Endothelial cell of umbilical vein (primary cell): Measurements from ENCODE around the gene BAZ1A.

Experiments
- CTCF ChIP-seq, 2 donors: IDR thresholded peaks; 1 replicate in 1 of 2; 2 replicates in 1 of 2; pipeline ENCODE4 v1.5.1; 2011; ENCODE audit warnings: low read length in 2 of 2, mild to moderate bottlenecking in 2 of 2, moderate library complexity in 2 of 2, control low read depth in 1 of 2, inconsistent platforms in 1 of 2, low read depth in 1 of 2; ENCODE audit not compliant: insufficient read depth in 1 of 2; ENCODE audit errors: extremely low read depth in 1 of 2
- GATA2 ChIP-seq: IDR thresholded peaks from 2 replicates; pipeline ENCODE4 v1.7.0; 2011; ENCODE audit warnings: low read depth, mild to moderate bottlenecking, moderate library complexity, mixed read lengths, low read length; ENCODE audit not compliant: insufficient read length, insufficient read depth
- JUN ChIP-seq: IDR thresholded peaks from 2 replicates; pipeline ENCODE4 v1.6.1; 2011; ENCODE audit warnings: borderline replicate concordance, low read depth; ENCODE audit not compliant: insufficient read length, insufficient read depth
- MAX ChIP-seq: IDR thresholded peaks from 2 replicates; pipeline ENCODE4 v1.6.1; 2011; ENCODE audit not compliant: insufficient read depth, insufficient read length
- POLR2A ChIP-seq: IDR thresholded peaks from 2 replicates; pipeline ENCODE4 v1.6.1; 2012; ENCODE audit warnings: low read depth, mild to moderate bottlenecking, control low read depth, low read length
- POLR2AphosphoS5 ChIP-seq: IDR thresholded peaks from 2 replicates; pipeline ENCODE4 v1.6.1; 2012; ENCODE audit warnings: low read depth, mild to moderate bottlenecking, control low read depth, low read length, moderate library complexity; ENCODE audit not compliant: insufficient read depth

- TF ChIP-seq MAX: no peak
- no peak for TF ChIP-seq POLR2AphosphoS5
- TF ChIP-seq CTCF (IDR thresholded peaks at IDR 0.05; ENCODE audit: extremely low read depth in 1 of 2, insufficient read depth in 1 of 2, low read depth in 1 of 2, low read length in 2 of 2): no peak
- TF ChIP-seq JUN: no peak
- TF ChIP-seq GATA2: no peak
- no peak for TF ChIP-seq POLR2A
Observed at GRCh38 chr14:34776611-34777010, 98.5 kb downstream of the BAZ1A start.
